ENCODE results near the gene SLC6A18.

DNA sequence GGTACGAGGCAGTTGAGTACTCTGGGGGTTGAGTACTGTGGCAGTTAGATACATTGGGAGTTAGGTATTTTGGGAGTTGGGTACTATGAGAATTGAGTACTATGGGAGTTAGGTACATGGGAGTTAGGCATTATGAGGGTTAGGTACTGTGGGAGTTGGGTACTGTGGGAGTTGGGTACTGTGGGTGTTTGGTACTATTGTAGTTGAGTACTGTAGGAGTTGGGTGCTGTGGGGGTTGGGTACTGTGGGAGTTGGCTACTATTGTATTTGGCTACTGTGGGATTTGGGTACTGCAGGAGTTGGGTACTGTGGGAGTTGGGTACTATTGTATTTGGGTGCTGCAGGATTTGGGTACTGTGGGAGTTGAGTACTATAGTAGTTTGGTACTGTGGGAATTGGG, 28.6 kb upstream of the SLC6A18 start:
- TF ChIP-seq CTCF (IDR thresholded peaks at IDR 0.05), result no peak
- TF ChIP-seq POLR2A (IDR thresholded peaks at IDR 0.05), result no peak

Measured in prostate gland (tissue), 2 donors.